Neural cell (in vitro differentiated cells): ENCODE measurements around the gene MRGPRD. TPM values are rescaled to one million over a fixed set of nuclear protein-coding genes. Genes with fewer than 3 reads are reported as not detected.

Experiments used
- H2AFZ ChIP-seq: fragments of 200-600, 300-800 bp; sonication (generic), shearing (Covaris generic); 2 replicates; pipeline ENCODE4 v1.6.0; 2014; ENCODE audit warnings: low read depth, mild to moderate bottlenecking, antibody characterized with exemption, low read length, moderate library complexity
- H3F3A ChIP-seq: fragments of 200-600 bp; shearing (Covaris generic); 2 replicates; pipeline ENCODE4 v1.6.1; 2016; ENCODE audit warnings: mild to moderate bottlenecking, moderate library complexity, mixed read lengths, antibody characterized with exemption, low read length; ENCODE audit not compliant: insufficient read depth, poor library complexity, severe bottlenecking
- H3K27ac ChIP-seq: fragments of 200-600, 300-800 bp; sonication (generic), shearing (Covaris generic); 2 replicates; pipeline ENCODE4 v1.5.1; 2014; ENCODE audit warnings: mild to moderate bottlenecking, low read length, moderate library complexity
- H3K27me3 ChIP-seq: fragments of 300-800, 200-600 bp; sonication (generic), shearing (Covaris generic); 2 replicates; pipeline ENCODE4 v1.6.0; 2014; ENCODE audit warnings: mild to moderate bottlenecking, low read depth, low read length, moderate library complexity; ENCODE audit not compliant: insufficient read depth
- H3K36me3 ChIP-seq: fragments of 300-800, 200-600 bp; sonication (generic), shearing (Covaris generic); 2 replicates; pipeline ENCODE4 v1.5.1; 2014; ENCODE audit warnings: mild to moderate bottlenecking, antibody characterized with exemption, low read length, moderate library complexity; ENCODE audit not compliant: insufficient read depth
- H3K4me2 ChIP-seq: fragments of 300-800, 200-600 bp; sonication (generic), shearing (Covaris generic); 2 replicates; pipeline ENCODE4 v1.6.0; 2014; ENCODE audit warnings: mild to moderate bottlenecking, low read length
- H3K4me3 ChIP-seq: fragments of 300-800, 200-600 bp; sonication (generic), shearing (Covaris generic); 2 replicates; pipeline ENCODE4 v1.5.1; 2014; ENCODE audit warnings: mild to moderate bottlenecking, low read length, moderate library complexity
- H3K79me2 ChIP-seq: fragments of 200-600 bp; shearing (Covaris generic); replicated peaks from 2 replicates; pipeline ENCODE4 v1.6.0; 2014; ENCODE audit warnings: mild to moderate bottlenecking, low read length, moderate library complexity; ENCODE audit not compliant: insufficient read depth
- H3K9ac ChIP-seq: fragments of 300-800, 200-600 bp; sonication (generic), shearing (Covaris generic); 2 replicates; pipeline ENCODE4 v1.6.1; 2016; ENCODE audit warnings: mild to moderate bottlenecking, low read length, mixed read lengths
- H3K9me2 ChIP-seq: fragments of 200-600 bp; shearing (Covaris generic); 2 replicates; pipeline ENCODE4 v1.6.1; 2016; ENCODE audit warnings: mild to moderate bottlenecking, low read length, mixed read lengths; ENCODE audit not compliant: insufficient read depth
- H3K9me3 ChIP-seq: fragments of 200-600, 300-800 bp; sonication (generic), shearing (Covaris generic); 2 replicates; pipeline ENCODE4 v1.6.1; 2016; ENCODE audit warnings: mild to moderate bottlenecking, mixed run types, low read length, moderate library complexity, mixed read lengths
- H4K20me1 ChIP-seq: fragments of 200-600 bp; shearing (Covaris generic); 2 replicates; pipeline ENCODE4 v1.6.1; 2016; ENCODE audit warnings: mild to moderate bottlenecking, mixed run types; ENCODE audit not compliant: insufficient read depth
- CTCF ChIP-seq: fragments of 450-650 bp; IDR thresholded peaks from 2 replicates; pipeline ENCODE4 v1.5.1; 2014; ENCODE audit warnings: antibody characterized with exemption, mild to moderate bottlenecking, moderate library complexity; ENCODE audit not compliant: poor library complexity, severe bottlenecking
- EP300 ChIP-seq: fragments of 450-650 bp; conservative IDR thresholded peaks from 2 replicates; pipeline ENCODE4 v1.6.1; 2014; ENCODE audit warnings: antibody characterized with exemption, mild to moderate bottlenecking, moderate library complexity; ENCODE audit not compliant: poor library complexity, severe bottlenecking
- EZH2 ChIP-seq: fragments of 200-600, 300-800 bp; shearing (Covaris generic), sonication (generic); IDR thresholded peaks from 2 replicates; pipeline ENCODE4 v1.6.1; 2014; ENCODE audit warnings: antibody characterized with exemption, low read length, borderline replicate concordance, mild to moderate bottlenecking; ENCODE audit not compliant: insufficient read depth, poor library complexity, severe bottlenecking
- MXI1 ChIP-seq: fragments of 450-650 bp; conservative IDR thresholded peaks from 2 replicates; pipeline ENCODE4 v1.6.1; 2014; ENCODE audit warnings: antibody characterized with exemption, mild to moderate bottlenecking; ENCODE audit not compliant: poor library complexity, severe bottlenecking
- POLR2AphosphoS5 ChIP-seq: IDR thresholded peaks from 2 replicates; pipeline ENCODE4 v1.6.1; 2012
- RAD21 ChIP-seq: fragments of 450-650 bp; conservative IDR thresholded peaks from 2 replicates; pipeline ENCODE4 v1.6.1; 2014; ENCODE audit warnings: antibody characterized with exemption, mild to moderate bottlenecking, moderate library complexity
- REST ChIP-seq: IDR thresholded peaks from 2 replicates; pipeline ENCODE4 v1.6.1; 2012; ENCODE audit warnings: borderline replicate concordance
- SMC3 ChIP-seq: fragments of 450-650 bp; conservative IDR thresholded peaks from 2 replicates; pipeline ENCODE4 v1.6.1; 2014; ENCODE audit warnings: antibody characterized with exemption, mild to moderate bottlenecking, moderate library complexity; ENCODE audit not compliant: poor library complexity
- TAF1 ChIP-seq: IDR thresholded peaks from 2 replicates; pipeline ENCODE4 v1.6.1; 2012; ENCODE audit warnings: low read depth
- polyA plus RNA-seq: library from polyadenylated mRNA; depleted of rRNA; stranded (reverse); fragments of >200 nt; gene quantifications from 2 replicates; pipeline ENCODE4 v1.2.3, GENCODE V29; 2014

The MRGPRD gene
- polyA plus RNA-seq, 1 donor from 2014 or later: not detected

DNA sequence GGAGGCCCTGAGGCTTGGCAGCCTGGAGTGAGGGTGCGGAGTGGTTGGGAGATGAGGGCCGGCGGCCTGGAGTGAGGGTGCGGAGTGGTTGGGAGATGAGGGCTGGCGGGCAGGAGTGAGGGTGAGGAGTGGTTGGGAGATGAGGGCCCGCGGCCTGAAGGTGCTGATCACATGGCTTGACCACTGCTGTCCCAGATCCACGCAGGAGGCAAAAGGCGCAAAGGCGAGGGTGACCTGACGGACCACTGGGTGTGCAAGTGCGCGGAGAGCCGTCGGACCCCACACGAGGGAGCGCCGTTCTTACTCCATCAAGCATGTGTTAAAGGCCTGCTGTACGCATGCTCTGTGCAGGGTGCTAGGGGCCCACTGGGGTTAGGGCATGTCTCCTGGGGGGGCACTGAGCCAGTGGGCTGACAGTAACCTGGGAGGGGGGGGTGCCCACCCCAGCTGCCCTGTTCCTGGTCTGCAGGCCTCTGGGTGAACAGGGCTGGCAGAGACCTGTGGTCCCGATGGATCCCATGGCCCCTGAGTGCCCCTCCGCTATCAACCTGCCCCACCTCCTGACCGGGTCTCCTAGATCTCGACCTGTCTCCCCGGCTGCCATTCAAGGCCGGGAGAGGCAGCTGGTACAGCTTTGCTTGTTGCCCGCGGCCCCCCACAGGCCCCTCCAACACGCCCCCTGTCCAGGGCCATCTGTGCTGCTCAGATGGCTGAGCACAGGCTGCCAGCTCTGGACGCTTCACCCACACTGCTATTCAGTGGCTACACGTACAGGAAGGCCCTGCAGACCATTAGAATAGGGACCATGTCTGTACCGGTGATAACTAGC is 21.1 kb downstream of the MRGPRD start:
- no peaks in the 10 kb centered on the region for H3K9me2 ChIP-seq
- TF ChIP-seq REST (no peak), SMC3 (no peak), POLR2AphosphoS5 (no peak), EZH2 (no peak), TAF1 (no peak), EP300 (no peak), RAD21 (no peak), MXI1 (no peak), CTCF (no peak)
- H4K20me1 ChIP-seq: no peaks in the 10 kb centered on the region
- H3K79me2 ChIP-seq: no peaks in the 10 kb centered on the region
- peaks cover 4% of the 10 kb centered on the region for H3K9me3 ChIP-seq
- no peak overlapping the region for H3K27ac ChIP-seq
- no peaks in the 10 kb centered on the region for H3F3A ChIP-seq
- H3K4me2 ChIP-seq: no peak overlapping the region
- no peaks in the 10 kb centered on the region for H3K36me3 ChIP-seq
- H3K27me3 ChIP-seq: no peaks in the 10 kb centered on the region
- no peak overlapping the region for H2AFZ ChIP-seq
- H3K4me3 ChIP-seq: no peak overlapping the region
- H3K9ac ChIP-seq: no peak overlapping the region

- H2AFZ ChIP-seq: no peak overlapping the region
- TF ChIP-seq EZH2 (no peak), REST (no peak), RAD21 (no peak), SMC3 (no peak), TAF1 (no peak), CTCF (no peak), POLR2AphosphoS5 (no peak), EP300 (no peak), MXI1 (no peak)
- no peaks in the 10 kb centered on the region for H3F3A ChIP-seq
These were observed 22.6 kb downstream of the MRGPRD start for GRCh38 chr11:68958211-68958610.

More at GRCh38 chr11:68958211-68958610, 22.6 kb downstream of the MRGPRD start:
- H3K79me2 ChIP-seq: no peaks in the 10 kb centered on the region
- no peaks in the 10 kb centered on the region for H3K9me2 ChIP-seq
- no peak overlapping the region for H3K4me2 ChIP-seq
- H3K27ac ChIP-seq: no peak overlapping the region
- no peaks in the 10 kb centered on the region for H3K9me3 ChIP-seq
- no peaks in the 10 kb centered on the region for H4K20me1 ChIP-seq
- no peaks in the 10 kb centered on the region for H3K36me3 ChIP-seq
- H3K9ac ChIP-seq: no peak overlapping the region
- H3K27me3 ChIP-seq: no peaks in the 10 kb centered on the region
- H3K4me3 ChIP-seq: no peak overlapping the region
